Activated B cell treated with CpG ODN at 0.5 μM for 24 hours (primary cell): ENCODE data around the gene ANKRD40. TPM values are rescaled to one million over a fixed set of nuclear protein-coding genes. Genes with fewer than 3 reads are reported as not detected.

Experiments
- ATAC-seq: fragments of 200-7000 bp; cut with Tn5 transposase; one replicate; pipeline ENCODE4 v1.10.0; 2021; ENCODE audit warnings: low read depth, mild to moderate bottlenecking, moderate library complexity
- CTCF ChIA-PET: fragments of 350-600 bp; sonication (Branson Sonifier 250); formaldehyde crosslinking; loops from one replicate; lab custom pipeline; 2021; ENCODE audit warnings: antibody characterized with exemption; lab: Charles Lee
- POLR2A ChIA-PET: fragments of 350-600 bp; sonication (Branson Sonifier 250); formaldehyde crosslinking; loops from one replicate; lab custom pipeline; 2021; ENCODE audit warnings: antibody characterized with exemption; lab: Charles Lee
- DNase-seq: peaks from one replicate; pipeline ENCODE4 v3.0.0; 2022
- H3K27ac Mint-ChIP-seq: one replicate; pipeline ENCODE4 v1.8.0; 2020; ENCODE audit warnings: mixed read lengths
- H3K27me3 Mint-ChIP-seq: one replicate; pipeline ENCODE4 v1.8.0; 2021; ENCODE audit warnings: mixed read lengths
- H3K36me3 Mint-ChIP-seq: one replicate; pipeline ENCODE4 v1.8.0; 2021; ENCODE audit warnings: low read depth, mixed read lengths
- H3K4me1 Mint-ChIP-seq: one replicate; pipeline ENCODE4 v1.8.0; 2021; ENCODE audit warnings: mixed read lengths
- H3K4me3 Mint-ChIP-seq: one replicate; pipeline ENCODE4 v1.8.0; 2020; ENCODE audit warnings: mild to moderate bottlenecking, mixed read lengths
- H3K9me3 Mint-ChIP-seq: one replicate; pipeline ENCODE4 v1.8.0; 2020; ENCODE audit warnings: mixed read lengths
- intact Hi-C: fragments of 100-400 bp; cut with micrococcal nuclease; formaldehyde crosslinking; loops from one replicate; pipeline ENCODE4 v1.15.1; 2024
- total RNA-seq: library from RNA; stranded (reverse); gene quantifications from 2 replicates; pipeline ENCODE4 v1.2.3, GENCODE V29; 2022
- TF ChIP-seq, protein P1 (sequence below): fragments of 200-600 bp; IDR thresholded peaks from one replicate; pipeline ENCODE4 v1.8.0; 2022; ENCODE audit warnings: antibody characterized with exemption, mild to moderate bottlenecking

The ANKRD40 gene
- total RNA-seq, 1 donor from 2014 or later = 39.0 TPM

DNA sequence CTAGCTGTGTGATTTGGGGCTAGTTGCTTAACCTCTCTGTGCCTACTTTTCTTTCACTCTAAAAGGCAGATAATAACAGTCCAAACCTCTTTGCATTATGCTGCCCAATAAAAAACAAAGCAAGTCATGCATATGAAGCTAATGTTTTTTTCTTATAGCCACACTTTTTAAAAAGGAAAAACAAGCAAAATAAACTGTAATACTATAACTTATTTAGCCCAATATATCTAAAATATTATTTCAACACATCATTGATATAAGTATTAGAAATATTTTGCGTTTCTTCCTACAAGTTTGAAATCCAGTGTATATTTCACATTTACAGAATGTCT lies 22.4 kb downstream of the ANKRD40 start:
- ATAC-seq (no peak), DNase-seq (no peak)
- Mint-ChIP-seq H3K36me3 (no peaks in the 10 kb centered on the region), H3K27ac (no peak overlapping the region), H3K4me3 (no peak overlapping the region), H3K9me3 (no peaks in the 10 kb centered on the region), H3K27me3 (peaks cover 19% of the 10 kb centered on the region), H3K4me1 (no peaks in the 10 kb centered on the region)
- intact Hi-C loops = no loop called here
- ChIA-PET CTCF (no interaction called here), POLR2A (no interaction called here)
- TF ChIP-seq, protein P1, sequence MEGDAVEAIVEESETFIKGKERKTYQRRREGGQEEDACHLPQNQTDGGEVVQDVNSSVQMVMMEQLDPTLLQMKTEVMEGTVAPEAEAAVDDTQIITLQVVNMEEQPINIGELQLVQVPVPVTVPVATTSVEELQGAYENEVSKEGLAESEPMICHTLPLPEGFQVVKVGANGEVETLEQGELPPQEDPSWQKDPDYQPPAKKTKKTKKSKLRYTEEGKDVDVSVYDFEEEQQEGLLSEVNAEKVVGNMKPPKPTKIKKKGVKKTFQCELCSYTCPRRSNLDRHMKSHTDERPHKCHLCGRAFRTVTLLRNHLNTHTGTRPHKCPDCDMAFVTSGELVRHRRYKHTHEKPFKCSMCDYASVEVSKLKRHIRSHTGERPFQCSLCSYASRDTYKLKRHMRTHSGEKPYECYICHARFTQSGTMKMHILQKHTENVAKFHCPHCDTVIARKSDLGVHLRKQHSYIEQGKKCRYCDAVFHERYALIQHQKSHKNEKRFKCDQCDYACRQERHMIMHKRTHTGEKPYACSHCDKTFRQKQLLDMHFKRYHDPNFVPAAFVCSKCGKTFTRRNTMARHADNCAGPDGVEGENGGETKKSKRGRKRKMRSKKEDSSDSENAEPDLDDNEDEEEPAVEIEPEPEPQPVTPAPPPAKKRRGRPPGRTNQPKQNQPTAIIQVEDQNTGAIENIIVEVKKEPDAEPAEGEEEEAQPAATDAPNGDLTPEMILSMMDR = no peak

DNA sequence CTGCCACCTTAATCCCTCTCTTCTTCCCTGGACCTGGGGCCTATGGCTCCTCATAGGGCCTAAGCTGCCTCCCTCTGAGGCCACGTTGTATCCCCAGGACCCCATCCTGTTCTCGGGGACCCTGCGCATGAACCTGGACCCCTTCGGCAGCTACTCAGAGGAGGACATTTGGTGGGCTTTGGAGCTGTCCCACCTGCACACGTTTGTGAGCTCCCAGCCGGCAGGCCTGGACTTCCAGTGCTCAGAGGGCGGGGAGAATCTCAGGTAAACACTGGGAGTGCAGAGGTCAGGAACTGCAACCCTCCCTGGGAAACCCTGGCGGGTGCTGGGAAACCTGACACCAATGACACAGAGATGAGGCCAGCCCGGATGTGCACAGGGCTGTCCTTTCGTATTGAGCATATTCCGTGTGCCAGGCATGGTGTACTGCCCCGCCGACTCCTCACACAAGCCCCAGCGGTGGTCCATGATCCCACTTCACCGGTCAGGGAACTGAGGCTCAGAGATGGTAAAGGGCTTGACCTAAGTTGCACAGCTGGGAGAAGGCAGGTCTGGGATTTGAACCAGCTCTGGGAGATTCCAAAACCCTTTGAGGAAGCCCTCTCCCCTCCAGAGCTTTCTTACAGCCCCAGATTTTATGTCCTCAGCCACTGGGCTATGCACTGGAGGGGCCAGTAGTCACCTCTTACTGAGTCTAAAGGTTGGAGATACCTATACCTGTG lies 22.9 kb downstream of the ANKRD40 start:
- intact Hi-C loops = no loop called here
- CTCF ChIA-PET = no interaction called here

DNA sequence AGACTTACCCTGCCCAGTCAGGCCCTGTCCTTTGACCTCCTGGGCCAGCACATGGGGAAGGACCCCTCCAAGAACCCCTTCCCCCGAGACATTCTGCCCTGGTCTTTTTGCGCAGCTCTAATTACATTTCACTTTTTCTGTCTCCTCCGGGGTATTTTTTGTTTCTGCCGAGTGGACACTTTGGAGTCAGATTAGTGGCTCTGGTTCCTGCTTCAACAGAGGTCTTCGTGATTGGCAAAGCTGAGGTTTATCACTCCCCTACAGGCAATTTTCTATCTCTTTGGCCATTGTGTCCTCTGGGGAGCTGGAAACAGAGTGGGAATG lies 23.5 kb downstream of the ANKRD40 start:
- intact Hi-C loops = no loop called here
- DNase-seq (no peak), ATAC-seq (no peak)
- no peaks in the 10 kb centered on the region for H3K4me1 Mint-ChIP-seq
- H3K27me3 Mint-ChIP-seq = peaks cover 25% of the 10 kb centered on the region
- H3K4me3 Mint-ChIP-seq = no peak overlapping the region
- ChIA-PET POLR2A (no interaction called here), CTCF (no interaction called here)
- no peaks in the 10 kb centered on the region for H3K9me3 Mint-ChIP-seq
- TF ChIP-seq, protein P1 = no peak
- H3K27ac Mint-ChIP-seq = no peak overlapping the region
- no peaks in the 10 kb centered on the region for H3K36me3 Mint-ChIP-seq

More for the DNA sequence above, 22.9 kb downstream of the ANKRD40 start:
- TF ChIP-seq, protein P1 = no peak
- peaks cover 21% of the 10 kb centered on the region for H3K27me3 Mint-ChIP-seq
- POLR2A ChIA-PET = no interaction called here
- DNase-seq (no peak), ATAC-seq (no peak)
- H3K9me3 Mint-ChIP-seq = no peaks in the 10 kb centered on the region
- no peak overlapping the region for H3K27ac Mint-ChIP-seq
- H3K4me1 Mint-ChIP-seq = no peaks in the 10 kb centered on the region
- no peaks in the 10 kb centered on the region for H3K36me3 Mint-ChIP-seq
- H3K4me3 Mint-ChIP-seq = no peak overlapping the region

DNA sequence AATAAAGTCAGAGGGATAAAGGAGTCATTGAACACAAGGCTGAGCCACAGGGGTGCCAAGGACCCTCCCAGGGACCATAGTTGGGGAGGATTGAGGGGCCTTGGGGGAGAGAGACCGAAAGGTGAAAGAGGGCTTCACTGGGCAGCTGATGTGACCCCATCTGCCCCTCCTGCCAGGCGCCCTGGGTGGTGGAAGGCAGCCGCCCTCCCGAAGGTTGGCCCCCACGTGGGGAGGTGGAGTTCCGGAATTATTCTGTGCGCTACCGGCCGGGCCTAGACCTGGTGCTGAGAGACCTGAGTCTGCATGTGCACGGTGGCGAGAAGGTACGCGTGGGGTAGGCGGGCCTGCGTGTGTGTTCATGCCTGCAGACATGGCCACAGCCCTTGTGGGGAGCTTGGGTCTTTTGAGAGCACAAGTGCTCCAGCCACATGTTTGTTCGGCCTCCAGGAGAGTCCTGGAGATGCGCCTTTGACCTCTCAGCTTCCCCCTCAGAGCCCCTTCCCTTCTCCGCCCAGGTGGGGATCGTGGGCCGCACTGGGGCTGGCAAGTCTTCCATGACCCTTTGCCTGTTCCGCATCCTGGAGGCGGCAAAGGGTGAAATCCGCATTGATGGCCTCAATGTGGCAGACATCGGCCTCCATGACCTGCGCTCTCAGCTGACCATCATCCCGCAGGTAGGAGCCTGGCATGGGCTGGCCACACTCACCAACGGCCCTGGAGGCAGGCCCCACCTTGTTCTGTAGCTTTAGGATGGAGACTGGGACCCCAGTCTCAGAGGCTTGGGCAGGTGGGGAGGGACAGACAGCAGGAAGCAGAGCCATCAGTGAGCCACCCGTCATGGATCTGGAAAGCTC lies 24.1 kb downstream of the ANKRD40 start:
- POLR2A ChIA-PET = no interaction called here
- CTCF ChIA-PET = no interaction called here
- intact Hi-C loops = no loop called here

DNA sequence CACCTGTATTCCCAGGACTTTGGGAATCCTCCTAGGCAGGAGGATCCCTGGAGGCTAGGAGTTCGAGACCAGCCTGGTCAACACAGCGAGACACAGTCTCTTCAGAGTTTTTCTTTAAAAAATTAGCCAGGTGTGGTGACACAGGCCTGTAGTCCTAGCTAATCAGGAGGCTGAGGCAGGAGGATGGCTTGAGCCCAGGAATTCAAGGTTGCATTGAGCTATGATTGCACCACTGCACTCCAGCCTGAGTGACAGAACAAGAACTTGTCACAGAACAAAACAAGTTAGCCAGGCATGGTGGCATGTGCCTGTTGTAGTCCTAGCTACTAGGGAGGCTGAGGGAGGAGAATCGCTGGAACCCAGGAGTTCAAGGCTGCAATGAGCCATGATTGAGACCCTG lies 24.8 kb downstream of the ANKRD40 start:
- Mint-ChIP-seq H3K36me3 (no peaks in the 10 kb centered on the region), H3K4me1 (no peaks in the 10 kb centered on the region), H3K27me3 (peaks cover 31% of the 10 kb centered on the region), H3K9me3 (no peaks in the 10 kb centered on the region), H3K27ac (no peak overlapping the region), H3K4me3 (no peak overlapping the region)
- DNase-seq (no peak), ATAC-seq (no peak)
- intact Hi-C loops = no loop called here
- CTCF ChIA-PET = no interaction called here
- TF ChIP-seq, protein P1 = no peak
- POLR2A ChIA-PET = no interaction called here

More for the DNA sequence above, 24.1 kb downstream of the ANKRD40 start:
- H3K4me3 Mint-ChIP-seq = no peak overlapping the region
- TF ChIP-seq, protein P1 = no peak
- ATAC-seq (no peak), DNase-seq (no peak)
- H3K4me1 Mint-ChIP-seq = no peaks in the 10 kb centered on the region
- H3K36me3 Mint-ChIP-seq = no peaks in the 10 kb centered on the region
- H3K9me3 Mint-ChIP-seq = no peaks in the 10 kb centered on the region
- H3K27ac Mint-ChIP-seq = no peak overlapping the region
- H3K27me3 Mint-ChIP-seq = peaks cover 28% of the 10 kb centered on the region
